Kidney epithelial cell (primary cell): ENCODE measurements around the gene CHAC1. TPM values are rescaled to one million over a fixed set of nuclear protein-coding genes. Genes with fewer than 3 reads are reported as not detected.

ENCODE experiments used
- DNase-seq: peaks from one replicate; pipeline ENCODE4 v3.0.0-alpha.2; 2010; ENCODE audit warnings: low read depth
- H3K27me3 ChIP-seq: 2 replicates; pipeline ENCODE4 v1.6.0; 2011; ENCODE audit warnings: low read length; ENCODE audit not compliant: control insufficient read depth, insufficient read depth
- H3K36me3 ChIP-seq: 2 replicates; pipeline ENCODE4 v1.5.1; 2011; ENCODE audit warnings: low read length; ENCODE audit not compliant: control insufficient read depth, insufficient read depth
- H3K4me3 ChIP-seq: 2 replicates; pipeline ENCODE4 v1.5.1; 2011; ENCODE audit warnings: low read depth, mild to moderate bottlenecking, control low read depth, low read length
- CTCF ChIP-seq: IDR thresholded peaks from 2 replicates; pipeline ENCODE4 v1.5.1; 2011; ENCODE audit warnings: mild to moderate bottlenecking, moderate library complexity, low read length, control low read depth, inconsistent platforms; ENCODE audit not compliant: insufficient read depth, poor library complexity, severe bottlenecking
- total RNA-seq: library from RNA; depleted of rRNA; stranded (reverse); fragments of >200 nt; gene quantifications from 2 replicates; pipeline ENCODE4 v1.2.3, GENCODE V29; 2015

The CHAC1 gene
- total RNA-seq, 1 donor from 2014 or later: 84.4 TPM

GRCh38 chr15:40909662-40910630, 43.3 kb upstream of the CHAC1 start:
- DNase-seq: no peak
- Histone ChIP-seq H3K4me3 (no peak overlapping the region), H3K27me3 (no peaks in the 10 kb centered on the region), H3K36me3 (no peaks in the 10 kb centered on the region)
- no peak for TF ChIP-seq CTCF

GRCh38 chr15:40911141-40911540, 42.1 kb upstream of the CHAC1 start:
- H3K27me3 ChIP-seq: no peaks in the 10 kb centered on the region
- DNase-seq: no peak
- no peak overlapping the region for H3K4me3 ChIP-seq
- no peak for TF ChIP-seq CTCF
- H3K36me3 ChIP-seq: no peaks in the 10 kb centered on the region

- no peaks in the 10 kb centered on the region for H3K27me3 ChIP-seq
- DNase-seq: no peak
- no peak for TF ChIP-seq CTCF
- H3K4me3 ChIP-seq: no peak overlapping the region
- H3K36me3 ChIP-seq: no peaks in the 10 kb centered on the region
Measured at GRCh38 chr15:40911693-40912092, 41.6 kb upstream of the CHAC1 start.

- Histone ChIP-seq H3K4me3 (no peak overlapping the region), H3K27me3 (no peaks in the 10 kb centered on the region), H3K36me3 (no peaks in the 10 kb centered on the region)
- TF ChIP-seq CTCF: no peak
- no peak for DNase-seq
Measured at GRCh38 chr15:40912478-40912877, 40.8 kb upstream of the CHAC1 start.

- no peak for DNase-seq
- TF ChIP-seq CTCF: no peak
- H3K36me3 ChIP-seq: no peaks in the 10 kb centered on the region
- H3K27me3 ChIP-seq: peaks cover 4% of the 10 kb centered on the region
- H3K4me3 ChIP-seq: no peak overlapping the region
Measured at GRCh38 chr15:40914013-40914412, 39.3 kb upstream of the CHAC1 start.
